ENCODE measurements around the gene CABYR. TPM values are rescaled to one million over a fixed set of nuclear protein-coding genes. Genes with fewer than 3 reads are reported as not detected.

CABYR gene
- total RNA-seq, 4 donors from 2014 or later: 1.3 to 3.3 (median 2.5) TPM

- Histone ChIP-seq H3K4me1 (peaks cover 13 to 43% (median 31%) of the 10 kb centered on the region in 4 donors), H3K4me3 (no peak overlapping the region), H3K27ac (replicated peaks in 1 of 4) (peak overlapping the region in 2 of 4 donors; percentile 14 to 16), H3K9me3 (no peaks in the 10 kb centered on the region), H3K27me3 (no peaks in the 10 kb centered on the region), H3K36me3 (peaks cover 0 to 1% (median 0%) of the 10 kb centered on the region in 4 donors)
- WGBS: 53% methylated on average over 11 of the region's 11 CpGs
- no peak for DNase-seq (ENCODE audit: extremely low spot score)
- TF ChIP-seq POLR2AphosphoS5 (IDR thresholded peaks at IDR 0.05): no peak
- TF ChIP-seq EP300 (IDR thresholded peaks at IDR 0.05): no peak
- TF ChIP-seq POLR2A (IDR thresholded peaks at IDR 0.05; ENCODE audit: low read depth): no peak
- TF ChIP-seq CTCF (IDR thresholded peaks at IDR 0.05): no peak
- intact Hi-C loops (cut with DNase I): no loop called here
Observed at GRCh38 chr18:24200494-24201290, 61.8 kb downstream of the CABYR start.

- intact Hi-C loops (cut with DNase I): no loop called here
- Histone ChIP-seq H3K4me1 (peaks cover 13 to 43% (median 30%) of the 10 kb centered on the region in 4 donors), H3K4me3 (no peak overlapping the region), H3K27ac (replicated peaks in 1 of 4) (no peak overlapping the region), H3K9me3 (no peaks in the 10 kb centered on the region), H3K27me3 (no peaks in the 10 kb centered on the region), H3K36me3 (no peaks in the 10 kb centered on the region)
- DNase-seq (ENCODE audit: extremely low spot score): no peak
- no peak for TF ChIP-seq POLR2AphosphoS5 (IDR thresholded peaks at IDR 0.05)
- no peak for TF ChIP-seq EP300 (IDR thresholded peaks at IDR 0.05)
- no peak for TF ChIP-seq CTCF (IDR thresholded peaks at IDR 0.05)
- TF ChIP-seq POLR2A (IDR thresholded peaks at IDR 0.05; ENCODE audit: low read depth): no peak
- 81% methylated on average over 8 of the region's 8 CpGs for WGBS
Observed at GRCh38 chr18:24201699-24202687, 63.1 kb downstream of the CABYR start.

DNA sequence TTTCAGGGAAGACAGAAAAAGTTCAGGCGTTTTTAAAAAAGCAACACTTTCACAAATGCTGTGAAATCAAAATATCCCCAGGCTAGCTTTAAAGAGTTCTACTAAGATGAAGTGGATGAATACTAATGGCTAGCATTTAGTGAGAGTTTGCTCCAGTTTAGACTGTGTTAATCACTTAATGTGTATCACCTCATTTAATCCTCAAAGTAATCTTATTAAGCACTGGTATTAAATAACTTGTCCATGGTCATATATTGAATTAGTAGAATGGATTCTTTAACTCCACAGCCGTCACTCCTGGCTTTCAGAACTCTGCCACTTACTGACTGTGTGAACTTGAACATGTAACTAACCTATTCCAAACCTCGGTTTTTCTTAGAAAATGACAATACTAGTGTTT is 66.0 kb downstream of the CABYR start:
- H3K27me3 ChIP-seq: no peaks in the 10 kb centered on the region
- 92% methylated on average over 3 of the region's 3 CpGs for WGBS
- H3K4me1 ChIP-seq: peaks cover 5 to 29% (median 28%) of the 10 kb centered on the region in 4 donors
- DNase-seq (ENCODE audit: extremely low spot score): no peak
- intact Hi-C loops (cut with DNase I): no loop called here
- no peaks in the 10 kb centered on the region for H3K36me3 ChIP-seq
- TF ChIP-seq POLR2AphosphoS5 (IDR thresholded peaks at IDR 0.05) (no peak), CTCF (IDR thresholded peaks at IDR 0.05) (no peak), EP300 (IDR thresholded peaks at IDR 0.05) (no peak)
- no peaks in the 10 kb centered on the region for H3K9me3 ChIP-seq
- H3K27ac ChIP-seq (replicated peaks in 1 of 4): no peak overlapping the region
- no peak overlapping the region for H3K4me3 ChIP-seq

DNA sequence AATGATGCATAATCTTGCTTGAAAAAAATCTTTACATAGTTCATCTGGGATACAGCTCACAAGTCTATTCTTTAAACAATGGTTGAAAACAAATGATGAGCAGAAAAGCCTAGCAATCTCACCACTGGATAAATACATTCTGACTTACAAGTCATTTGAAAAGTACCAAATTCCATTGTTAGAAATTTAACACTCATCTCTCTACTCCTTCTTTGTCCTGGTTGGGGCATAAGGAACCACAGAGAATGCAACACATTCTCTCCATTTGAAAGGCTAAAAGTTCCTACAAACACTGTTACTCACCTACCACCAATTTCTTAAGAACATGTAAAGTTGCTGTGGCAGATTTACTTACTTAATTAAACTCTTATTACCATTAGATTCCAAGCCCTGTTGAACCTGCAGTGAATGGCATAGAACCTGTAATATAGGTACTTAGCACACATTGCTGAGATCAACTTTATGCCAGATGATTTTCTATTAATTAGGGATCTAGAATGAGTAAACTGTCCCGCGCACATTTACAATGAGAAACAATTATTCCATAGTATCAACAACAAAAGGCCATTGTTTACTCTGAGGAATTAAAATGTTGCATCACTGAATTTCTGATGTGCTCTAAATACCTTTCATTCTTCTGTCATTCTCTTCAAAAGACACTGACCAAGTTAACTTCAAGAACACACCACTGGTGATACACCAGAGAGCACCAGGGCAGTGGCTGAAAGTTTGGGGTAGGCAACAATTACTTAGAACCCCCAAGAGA is 69.6 kb downstream of the CABYR start:
- TF ChIP-seq EP300 (IDR thresholded peaks at IDR 0.05) (no peak), POLR2AphosphoS5 (IDR thresholded peaks at IDR 0.05) (no peak)
- Histone ChIP-seq H3K4me3 (no peak overlapping the region), H3K36me3 (no peaks in the 10 kb centered on the region), H3K4me1 (peaks cover 4 to 36% (median 18%) of the 10 kb centered on the region in 4 donors), H3K27me3 (no peaks in the 10 kb centered on the region), H3K27ac (replicated peaks in 1 of 4) (no peak overlapping the region), H3K9me3 (no peaks in the 10 kb centered on the region)
- intact Hi-C loops (cut with DNase I): no loop called here
- 44% methylated on average over 2 of the region's 2 CpGs for WGBS
- no peak for DNase-seq (ENCODE audit: extremely low spot score)
